Uterine smooth muscle cell (primary cell): ENCODE measurements around the gene RFPL3. TPM values are rescaled to one million over a fixed set of nuclear protein-coding genes. Genes with fewer than 3 reads are reported as not detected.

ENCODE experiments used
- total RNA-seq: library from RNA; depleted of rRNA; stranded (reverse); fragments of >200 nt; gene quantifications from 2 replicates; pipeline ENCODE4 v1.2.3, GENCODE V29; 2014

The RFPL3 gene
- not detected in 2 replicates for total RNA-seq

DNA sequence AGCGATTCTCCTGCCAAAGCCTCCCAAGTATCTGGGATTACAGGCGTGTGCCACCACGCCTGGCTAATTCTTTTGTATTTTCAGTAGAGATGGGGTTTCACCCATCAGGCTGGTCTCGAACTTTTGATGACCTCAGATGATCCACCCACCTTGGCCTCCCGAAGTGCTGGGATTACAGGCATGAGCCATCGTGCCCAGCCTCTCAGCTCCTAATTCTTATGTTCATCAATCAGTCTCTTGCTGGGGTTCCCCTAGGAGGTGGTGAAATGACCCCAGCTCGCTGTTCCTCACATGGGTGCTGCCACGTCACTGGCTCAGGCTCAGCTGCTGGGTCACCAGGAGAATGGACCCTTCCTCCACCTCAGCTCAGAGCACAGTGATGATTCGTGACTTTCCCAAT is at the start of gene RFPL3:
Gene RFPL3, plus strand, starts transcription at position 301 of the 400 bp plus-strand sequence. CDS start 205 bp downstream, outside the sequence.

Other genes starting within 250 kb of the RFPL3 start
- not detected in 2 replicates for gene C22orf42, start 198.6 kb upstream of the RFPL3 start, total RNA-seq
- gene RFPL2, start 152.8 kb upstream of the RFPL3 start, total RNA-seq, result not detected in 2 replicates
- gene SLC5A4, start 102.5 kb upstream of the RFPL3 start, total RNA-seq, result 0.11 and 0.37 TPM in 2 replicates
- gene RTCB, start 54.4 kb downstream of the RFPL3 start, total RNA-seq, result 140 and 184 TPM in 2 replicates
- gene BPIFC, start 106.6 kb downstream of the RFPL3 start, total RNA-seq, result not detected in 2 replicates
- gene FBXO7, start 116.9 kb downstream of the RFPL3 start, total RNA-seq, result 46.4 and 47.9 TPM in 2 replicates